Measurements from ENCODE around the gene GPR87. TPM values are rescaled to one million over a fixed set of nuclear protein-coding genes. Genes with fewer than 3 reads are reported as not detected.

The GPR87 gene
- not detected in 2 replicates for total RNA-seq (2014; rRNA removed; shearing (Covaris generic))

GRCh38 chr3:151316267-151316991 lies at the start of gene GPR87:
Gene GPR87, minus strand, starts transcription at chr3:151316820. Its CDS starts 16,720 bp downstream, at chr3:151300100.
- DNase-seq (ENCODE audit: low read depth): no peak

- no peak for DNase-seq (ENCODE audit: low read depth)
Observed at GRCh38 chr3:151362751-151363174, 46.1 kb upstream of the GPR87 start.

- no peak for DNase-seq (ENCODE audit: low read depth)
Observed at GRCh38 chr3:151357463-151357850, 40.8 kb upstream of the GPR87 start.

- no peak for DNase-seq (ENCODE audit: low read depth)
Observed at GRCh38 chr3:151356794-151357462, 40.3 kb upstream of the GPR87 start.

GRCh38 chr3:151351648-151352047 lies 35.0 kb upstream of the GPR87 start:
- DNase-seq (ENCODE audit: low read depth): no peak

GRCh38 chr3:151351219-151351618 lies 34.6 kb upstream of the GPR87 start:
- DNase-seq (ENCODE audit: low read depth): no peak

- DNase-seq (ENCODE audit: low read depth): no peak
Observed at GRCh38 chr3:151350656-151351055, 34.0 kb upstream of the GPR87 start.

GRCh38 chr3:151347432-151347831 lies 30.8 kb upstream of the GPR87 start:
- no peak for DNase-seq (ENCODE audit: low read depth)

- DNase-seq (ENCODE audit: low read depth): no peak
Observed at GRCh38 chr3:151346292-151346691, 29.7 kb upstream of the GPR87 start.

- peak; percentile 58 for DNase-seq (ENCODE audit: low read depth)
Observed at GRCh38 chr3:151345859-151346258, 29.2 kb upstream of the GPR87 start.

GRCh38 chr3:151331696-151332095 lies 15.1 kb upstream of the GPR87 start:
- DNase-seq (ENCODE audit: low read depth): no peak

- no peak for DNase-seq (ENCODE audit: low read depth)
Observed at GRCh38 chr3:151330899-151331298, 14.3 kb upstream of the GPR87 start.

- DNase-seq (ENCODE audit: low read depth): no peak
Observed at GRCh38 chr3:151330379-151330778, 13.8 kb upstream of the GPR87 start.

GRCh38 chr3:151329363-151329762 lies 12.7 kb upstream of the GPR87 start, which contains the start of gene P2RY13:
Gene P2RY13, minus strand, starts transcription at chr3:151329549. Its CDS starts 21 bp downstream, at chr3:151329528.
- no peak for DNase-seq (ENCODE audit: low read depth)

GRCh38 chr3:151328298-151328995 lies 11.8 kb upstream of the GPR87 start:
- no peak for DNase-seq (ENCODE audit: low read depth)

- peak; percentile 20 for DNase-seq (ENCODE audit: low read depth)
Observed at GRCh38 chr3:151327571-151328198, 11.1 kb upstream of the GPR87 start.

GRCh38 chr3:151322511-151322910 lies 5.9 kb upstream of the GPR87 start:
- DNase-seq (ENCODE audit: low read depth): no peak

- no peak for DNase-seq (ENCODE audit: low read depth)
Observed at GRCh38 chr3:151321526-151321925, 4.9 kb upstream of the GPR87 start.

GRCh38 chr3:151320131-151320530 lies 3.5 kb upstream of the GPR87 start:
- no peak for DNase-seq (ENCODE audit: low read depth)

- DNase-seq (ENCODE audit: low read depth): no peak
Observed at GRCh38 chr3:151319628-151320027, 3.0 kb upstream of the GPR87 start.

GRCh38 chr3:151318991-151319390 lies 2.4 kb upstream of the GPR87 start:
- DNase-seq (ENCODE audit: low read depth): no peak

GRCh38 chr3:151318313-151318712 lies 1.7 kb upstream of the GPR87 start:
- DNase-seq (ENCODE audit: low read depth): no peak

All from RPMI7951 (cell line).